NCI-H2081 treated with DMSO at 0.1 percent for 48 hours (cell line): ENCODE data around the gene AK6.
"Not testable (repeated sequence)": the region's sequence is repeated elsewhere in the genome, so short reads cannot be mapped to it uniquely, and the experiment has no call there.

ENCODE experiments used
- DNase-seq: peaks from one replicate; lab custom pipeline; 2025; lab: John Stamatoyannopoulos, UW

AK6 gene

GRCh38 chr5:69335341-69335935 lies 33.9 kb downstream of the AK6 start:
- no peak for DNase-seq

DNA sequence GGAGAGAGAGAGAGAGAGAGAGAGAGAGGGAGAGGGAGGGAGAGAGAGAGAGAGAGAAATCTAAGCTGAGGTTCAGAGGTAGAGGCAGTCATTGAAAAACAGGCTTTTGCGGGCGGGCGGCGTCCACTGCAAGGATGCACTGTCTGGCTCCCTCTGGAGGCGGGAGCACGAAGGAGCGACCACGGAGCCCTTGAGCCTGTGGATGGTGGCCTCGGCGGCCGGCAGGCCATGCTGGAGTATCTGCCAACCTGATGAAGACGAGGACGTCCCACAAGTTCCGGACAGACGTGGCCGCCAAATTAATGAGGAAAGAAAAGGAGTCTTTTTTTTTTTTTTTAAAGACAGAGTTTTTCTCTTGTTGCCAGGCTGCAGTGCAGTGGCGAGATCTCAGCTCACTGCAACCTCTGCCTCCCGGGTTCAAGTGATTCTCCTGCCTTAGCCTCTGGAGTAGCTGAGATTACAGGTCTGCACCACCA lies 34.5 kb downstream of the AK6 start:
- no peak for DNase-seq

GRCh38 chr5:69333668-69334315 lies 35.5 kb downstream of the AK6 start:
- DNase-seq, result not testable (repeated sequence)

DNA sequence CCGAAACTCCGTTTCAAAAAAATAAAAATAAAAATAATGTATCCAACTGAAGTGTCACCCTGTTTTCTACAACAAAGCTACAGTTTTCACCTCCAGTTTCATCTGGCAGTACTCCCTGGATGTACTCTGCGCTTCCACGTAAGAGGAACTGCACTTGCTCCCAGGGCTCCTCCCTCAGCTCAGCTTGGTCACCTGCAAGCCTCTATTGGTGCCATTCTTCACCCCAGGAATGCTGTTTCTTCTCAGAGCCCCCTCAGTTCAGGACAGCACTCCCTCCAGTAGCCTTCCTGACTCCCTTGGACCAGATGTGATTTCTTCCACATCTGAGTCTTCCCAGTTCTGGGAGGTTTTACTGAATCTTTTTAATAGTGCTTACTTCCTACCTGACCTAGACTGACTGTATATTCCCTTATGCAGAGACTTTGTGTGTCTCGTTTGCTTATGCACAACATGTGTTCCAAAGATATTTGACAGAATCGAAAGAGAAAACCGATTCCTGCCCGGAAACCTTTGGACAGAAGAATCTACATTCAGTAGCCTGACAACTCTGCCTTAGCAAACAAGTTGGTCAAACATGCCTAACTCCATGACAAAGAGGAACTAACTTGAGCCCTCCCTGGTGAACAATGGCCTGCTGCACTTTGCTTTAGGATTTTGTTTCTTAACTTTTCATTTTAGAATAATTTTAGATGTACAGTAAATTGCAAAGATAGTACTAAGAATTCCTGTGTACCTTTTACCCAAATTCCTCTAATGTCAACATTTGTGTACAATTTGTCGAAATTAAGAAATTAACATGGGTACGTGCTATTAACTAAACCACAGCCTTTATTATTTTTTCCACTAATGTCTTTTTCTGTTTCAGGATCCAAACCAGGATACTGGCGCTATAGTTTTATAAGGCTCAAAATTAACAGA lies 37.5 kb downstream of the AK6 start:
- no peak for DNase-seq

- no peak for DNase-seq
Measured at GRCh38 chr5:69329905-69330489, 39.3 kb downstream of the AK6 start.

DNA sequence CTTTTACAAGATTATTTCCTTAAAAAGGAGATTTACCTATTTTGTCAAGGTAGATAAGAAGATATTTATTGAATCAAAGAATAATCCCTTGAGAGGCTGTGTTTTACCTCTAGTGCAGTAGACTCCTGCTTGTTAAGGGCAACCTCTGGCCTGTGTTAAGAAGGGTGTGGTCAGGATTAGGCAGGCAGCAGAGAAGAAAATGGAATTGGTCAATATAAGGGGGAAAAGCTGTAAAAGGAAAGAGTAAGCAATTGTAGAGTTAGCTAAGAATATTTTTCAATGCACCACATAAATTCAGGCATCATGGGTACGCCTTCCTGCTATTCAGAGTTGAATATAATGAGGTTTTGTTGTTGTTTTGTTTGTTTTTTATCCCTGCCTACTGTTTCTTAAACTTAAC lies 43.0 kb downstream of the AK6 start:
- no peak for DNase-seq

- no peak for DNase-seq
Measured at GRCh38 chr5:69317391-69317790, 51.9 kb downstream of the AK6 start.

- no peak for DNase-seq
Measured at GRCh38 chr5:69315972-69316371, 53.3 kb downstream of the AK6 start.

GRCh38 chr5:69313428-69313827 lies 55.9 kb downstream of the AK6 start:
- no peak for DNase-seq

GRCh38 chr5:69312459-69313160 lies 56.7 kb downstream of the AK6 start:
- no peak for DNase-seq

GRCh38 chr5:69309380-69309779 lies 59.9 kb downstream of the AK6 start:
- no peak for DNase-seq

DNA sequence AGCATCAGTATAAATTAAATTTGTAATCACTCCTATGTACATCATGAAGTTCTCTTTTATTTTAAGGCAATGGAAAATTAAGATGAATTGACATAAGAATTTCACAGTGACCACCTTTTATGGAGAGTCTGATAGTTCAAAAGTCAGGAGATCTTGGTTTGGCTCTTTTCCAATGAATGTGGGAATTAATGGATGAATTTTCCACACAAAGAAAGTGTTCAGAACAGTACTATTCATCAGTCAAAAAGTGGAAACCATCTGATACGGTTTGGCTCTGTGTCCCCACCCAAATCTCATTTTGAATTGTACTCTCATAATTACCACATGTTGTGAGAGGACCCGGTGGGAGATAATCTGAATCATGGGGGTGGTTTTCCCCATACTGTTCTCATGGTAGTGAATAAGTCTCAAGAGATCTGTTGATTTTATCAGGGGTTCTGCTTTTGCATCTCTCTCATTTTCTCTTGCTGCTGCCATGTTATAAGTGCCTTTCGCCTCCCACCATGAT lies 61.2 kb downstream of the AK6 start:
- no peak for DNase-seq

GRCh38 chr5:69305512-69305911 lies 63.8 kb downstream of the AK6 start:
- no peak for DNase-seq
